ENCODE measurements around the gene COMTD1. TPM values are rescaled to one million over a fixed set of nuclear protein-coding genes. Genes with fewer than 3 reads are reported as not detected.

Gene COMTD1
- total RNA-seq, 6 experiments from 2014 or later, result 14.3 to 88.7 (median 22.1) TPM

DNA sequence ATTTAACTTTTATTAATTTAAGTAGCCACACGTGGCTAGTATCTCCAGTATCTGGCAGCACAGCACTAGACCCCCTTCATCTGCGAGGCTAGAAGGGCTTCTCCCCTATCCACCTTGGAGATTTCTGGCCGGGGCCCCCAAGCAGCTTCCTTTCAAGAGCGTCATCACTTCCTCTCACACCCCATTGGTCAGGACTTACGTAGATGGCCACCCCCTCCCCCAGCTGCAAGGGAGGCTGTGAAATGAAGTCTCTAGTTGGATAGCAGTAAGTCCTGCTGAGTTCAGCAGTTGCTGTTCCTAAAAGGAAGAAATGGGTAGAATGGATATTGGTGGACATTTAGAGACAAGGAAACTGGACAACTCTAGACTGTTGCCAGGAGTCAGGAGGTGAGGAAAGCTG lies 33.8 kb upstream of the COMTD1 start:
- Histone ChIP-seq H3K9me3 (no peaks in the 10 kb centered on the region), H3K27me3 (no peaks in the 10 kb centered on the region), H3K4me3 (no peak overlapping the region), H3K27ac (no peak overlapping the region), H3K36me3 (no peaks in the 10 kb centered on the region), H3K4me1 (no peaks in the 10 kb centered on the region)
- DNase-seq (no peak), ATAC-seq (no peak)
- TF ChIP-seq, protein P1, sequence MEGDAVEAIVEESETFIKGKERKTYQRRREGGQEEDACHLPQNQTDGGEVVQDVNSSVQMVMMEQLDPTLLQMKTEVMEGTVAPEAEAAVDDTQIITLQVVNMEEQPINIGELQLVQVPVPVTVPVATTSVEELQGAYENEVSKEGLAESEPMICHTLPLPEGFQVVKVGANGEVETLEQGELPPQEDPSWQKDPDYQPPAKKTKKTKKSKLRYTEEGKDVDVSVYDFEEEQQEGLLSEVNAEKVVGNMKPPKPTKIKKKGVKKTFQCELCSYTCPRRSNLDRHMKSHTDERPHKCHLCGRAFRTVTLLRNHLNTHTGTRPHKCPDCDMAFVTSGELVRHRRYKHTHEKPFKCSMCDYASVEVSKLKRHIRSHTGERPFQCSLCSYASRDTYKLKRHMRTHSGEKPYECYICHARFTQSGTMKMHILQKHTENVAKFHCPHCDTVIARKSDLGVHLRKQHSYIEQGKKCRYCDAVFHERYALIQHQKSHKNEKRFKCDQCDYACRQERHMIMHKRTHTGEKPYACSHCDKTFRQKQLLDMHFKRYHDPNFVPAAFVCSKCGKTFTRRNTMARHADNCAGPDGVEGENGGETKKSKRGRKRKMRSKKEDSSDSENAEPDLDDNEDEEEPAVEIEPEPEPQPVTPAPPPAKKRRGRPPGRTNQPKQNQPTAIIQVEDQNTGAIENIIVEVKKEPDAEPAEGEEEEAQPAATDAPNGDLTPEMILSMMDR (IDR thresholded peaks at IDR 0.05), result no peak
- 86% methylated on average over 4 of the region's 5 CpGs for WGBS (ENCODE audit: insufficient coverage, low coverage, low lambda C conversion rate, missing lambda C conversion rate)
- intact Hi-C loops (cut with DNase I), result no loop called here

DNA sequence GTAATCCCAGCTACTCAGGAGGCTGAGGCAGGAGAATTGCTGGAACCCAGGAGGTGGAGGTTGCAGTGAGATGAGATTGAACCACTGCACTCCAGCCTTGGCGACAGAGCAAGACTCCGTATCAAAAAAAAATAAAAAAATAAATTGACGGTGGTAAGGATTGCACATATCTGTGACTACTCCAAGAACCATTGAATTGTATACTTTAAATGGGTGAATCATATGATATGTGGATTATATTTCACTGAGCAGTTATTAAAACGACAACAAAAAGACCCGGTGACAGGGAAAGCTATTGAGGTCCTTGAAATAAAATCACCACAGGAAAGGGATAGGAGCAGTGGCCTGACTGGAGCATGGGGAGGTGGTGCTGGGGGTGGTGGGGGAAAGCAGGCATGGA lies 31.2 kb upstream of the COMTD1 start:
- intact Hi-C loops (cut with DNase I), result no loop called here
- no peaks in the 10 kb centered on the region for H3K4me1 ChIP-seq
- H3K9me3 ChIP-seq, result no peaks in the 10 kb centered on the region
- no peak overlapping the region for H3K27ac ChIP-seq
- no peak for TF ChIP-seq POLR2A (IDR thresholded peaks at IDR 0.05)
- TF ChIP-seq, protein P1 (IDR thresholded peaks at IDR 0.05), result no peak
- no peaks in the 10 kb centered on the region for H3K27me3 ChIP-seq
- 84% methylated on average over 5 of the region's 5 CpGs for WGBS (ENCODE audit: insufficient coverage, low coverage, low lambda C conversion rate, missing lambda C conversion rate)
- no peak for ATAC-seq
- DNase-seq, result no peak
- H3K36me3 ChIP-seq, result no peaks in the 10 kb centered on the region
- no peak overlapping the region for H3K4me3 ChIP-seq

DNA sequence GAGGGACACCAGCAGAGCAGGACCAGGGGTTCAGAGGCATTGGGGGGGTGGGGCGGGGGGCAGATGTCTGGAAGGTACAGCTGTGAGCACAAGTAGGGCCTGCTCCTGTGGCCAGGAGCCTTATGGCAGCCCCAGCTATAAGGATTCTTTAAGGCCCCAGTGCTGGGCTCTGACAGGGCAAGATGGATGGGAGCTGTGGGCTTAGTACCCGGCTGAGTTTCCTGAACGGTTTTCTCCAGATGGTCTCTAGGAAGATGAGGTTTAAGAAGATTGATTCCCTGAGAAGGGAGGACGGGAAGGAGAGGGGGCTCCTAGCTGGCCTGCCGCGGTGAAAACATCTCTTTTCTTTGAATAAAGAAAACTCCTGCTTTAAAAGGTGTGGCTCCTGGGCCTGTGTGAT lies 30.1 kb upstream of the COMTD1 start:
- no peaks in the 10 kb centered on the region for H3K9me3 ChIP-seq
- WGBS (ENCODE audit: insufficient coverage, low coverage, low lambda C conversion rate, missing lambda C conversion rate), result 57% methylated on average over 2 of the region's 6 CpGs
- TF ChIP-seq POLR2A (IDR thresholded peaks at IDR 0.05), result no peak
- TF ChIP-seq, protein P1 (IDR thresholded peaks at IDR 0.05), result no peak
- no peak overlapping the region for H3K4me3 ChIP-seq
- no peaks in the 10 kb centered on the region for H3K36me3 ChIP-seq
- H3K27me3 ChIP-seq, result no peaks in the 10 kb centered on the region
- DNase-seq (no peak), ATAC-seq (no peak)
- H3K4me1 ChIP-seq, result no peaks in the 10 kb centered on the region
- intact Hi-C loops (cut with DNase I), result no loop called here
- no peak overlapping the region for H3K27ac ChIP-seq

DNA sequence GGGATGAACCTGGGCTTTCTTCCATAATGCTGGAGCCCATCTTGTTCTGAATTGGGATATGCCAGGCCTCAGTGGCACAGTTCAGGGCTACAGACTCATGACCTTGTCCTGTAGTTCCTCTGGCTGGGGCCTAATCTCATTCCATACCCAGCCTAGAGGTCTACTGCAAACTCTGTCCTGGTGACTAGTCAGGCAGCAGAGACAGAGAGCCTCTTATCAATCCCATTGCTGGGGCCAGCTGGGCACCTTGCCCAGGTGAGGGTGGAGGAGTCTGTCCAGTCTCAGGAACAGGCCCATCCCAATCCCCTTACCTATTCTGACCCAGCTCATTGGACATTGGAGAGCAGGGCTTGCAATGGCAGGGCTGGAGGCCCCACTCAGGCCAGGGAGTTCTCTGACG lies 28.0 kb upstream of the COMTD1 start:
- H3K4me3 ChIP-seq, result no peak overlapping the region
- no peaks in the 10 kb centered on the region for H3K27me3 ChIP-seq
- TF ChIP-seq, protein P1 (IDR thresholded peaks at IDR 0.05), result no peak
- TF ChIP-seq POLR2A (IDR thresholded peaks at IDR 0.05), result no peak
- no peak overlapping the region for H3K27ac ChIP-seq
- no peak for ATAC-seq
- DNase-seq, result no peak
- H3K9me3 ChIP-seq, result no peaks in the 10 kb centered on the region
- intact Hi-C loops (cut with DNase I), result no loop called here
- H3K36me3 ChIP-seq, result no peaks in the 10 kb centered on the region
- no peaks in the 10 kb centered on the region for H3K4me1 ChIP-seq
- WGBS (ENCODE audit: insufficient coverage, low coverage, low lambda C conversion rate, missing lambda C conversion rate), result no CpG with 5 or more reads among the region's 1 CpG

All from right lobe of liver (tissue), 6 donors.